Activated CD4-positive, alpha-beta T cell treated with anti-CD3 and anti-CD28 coated beads, Interleukin-2, amount 50 U/mL, for 48 hours (primary cell): ENCODE data around the gene ARHGEF28.

ENCODE experiments used
- DNase-seq, 2 experiments: peaks; one replicate each; pipeline ENCODE4 v3.0.0-alpha.2; 2020

Gene ARHGEF28

DNA sequence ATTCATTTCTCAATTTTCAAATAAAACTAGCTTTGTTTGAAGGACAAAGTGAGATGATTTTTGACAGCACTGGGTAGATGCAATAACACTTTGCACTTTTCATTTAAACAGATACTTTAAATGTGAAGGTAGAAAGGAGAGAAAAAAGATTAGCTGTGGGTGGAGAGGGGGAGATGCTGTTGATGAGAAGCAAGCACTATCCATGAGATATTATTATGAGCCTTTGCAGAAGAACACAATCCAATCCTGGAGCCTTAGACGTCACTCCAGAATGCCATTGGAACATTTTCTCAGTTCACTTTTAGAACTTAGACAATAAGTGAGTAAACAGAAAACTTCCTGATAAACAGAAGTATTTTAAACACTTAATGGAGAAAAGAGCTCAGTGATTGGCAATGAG lies 351.1 kb downstream of the ARHGEF28 start:
- DNase-seq: no peak

DNA sequence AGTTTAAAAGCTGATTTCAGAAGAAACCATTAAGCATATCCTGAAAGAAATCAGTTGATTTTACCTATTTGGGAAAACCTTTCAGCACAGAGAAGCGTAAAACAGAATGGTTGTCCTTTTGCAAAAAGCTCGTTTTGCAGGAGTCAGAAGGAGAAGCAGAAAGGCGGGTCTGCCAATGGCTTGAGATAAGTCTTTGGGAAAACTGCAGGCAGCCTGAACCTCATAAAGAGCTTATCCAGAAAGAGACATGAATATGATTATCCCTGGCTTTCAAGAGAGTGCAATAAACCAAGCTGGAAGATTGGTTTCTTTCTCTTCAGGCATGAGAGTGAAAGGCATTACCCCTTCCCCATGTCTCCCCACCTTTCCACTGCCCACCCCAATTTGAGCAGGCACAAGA lies 353.3 kb downstream of the ARHGEF28 start:
- DNase-seq: no peak

DNA sequence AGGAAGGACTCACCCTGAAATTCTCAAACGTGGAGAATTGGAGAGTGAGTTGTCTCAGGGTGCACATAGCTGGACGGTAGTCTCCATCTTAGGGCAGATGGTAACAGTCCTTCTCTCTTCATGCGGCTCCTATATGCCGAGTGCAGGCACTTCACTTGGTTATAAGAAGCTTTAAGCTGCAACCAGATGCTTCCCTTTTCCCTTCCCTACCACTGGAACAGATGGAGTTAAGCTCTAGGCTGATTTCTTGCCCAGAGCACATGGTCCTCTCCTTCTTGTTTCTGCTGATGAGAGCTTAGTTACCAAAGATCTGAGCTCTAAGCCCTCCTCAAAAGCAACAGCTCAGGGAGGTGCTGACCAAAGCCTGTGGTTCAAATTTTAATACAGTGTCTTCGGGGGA lies 355.7 kb downstream of the ARHGEF28 start:
- DNase-seq: no peak

DNA sequence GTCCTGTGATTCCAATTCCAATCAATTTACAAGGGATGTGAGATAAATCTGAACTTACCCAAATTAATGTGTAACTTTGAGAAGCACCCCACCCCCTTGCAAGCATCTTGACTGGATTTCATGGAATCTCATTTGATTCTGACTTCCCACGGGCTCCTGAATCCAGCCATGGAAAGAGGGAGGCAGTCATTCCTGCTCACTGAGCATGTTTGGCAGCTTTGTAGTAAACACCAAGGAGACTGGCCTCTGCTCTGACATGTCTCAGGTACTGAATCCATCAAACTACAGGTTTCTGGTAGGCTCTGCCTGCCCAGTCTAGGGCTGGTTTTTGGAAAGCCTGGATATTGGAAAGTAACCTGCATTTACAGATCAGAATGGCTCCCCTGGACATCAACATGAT lies 357.6 kb downstream of the ARHGEF28 start:
- DNase-seq: no peak

DNA sequence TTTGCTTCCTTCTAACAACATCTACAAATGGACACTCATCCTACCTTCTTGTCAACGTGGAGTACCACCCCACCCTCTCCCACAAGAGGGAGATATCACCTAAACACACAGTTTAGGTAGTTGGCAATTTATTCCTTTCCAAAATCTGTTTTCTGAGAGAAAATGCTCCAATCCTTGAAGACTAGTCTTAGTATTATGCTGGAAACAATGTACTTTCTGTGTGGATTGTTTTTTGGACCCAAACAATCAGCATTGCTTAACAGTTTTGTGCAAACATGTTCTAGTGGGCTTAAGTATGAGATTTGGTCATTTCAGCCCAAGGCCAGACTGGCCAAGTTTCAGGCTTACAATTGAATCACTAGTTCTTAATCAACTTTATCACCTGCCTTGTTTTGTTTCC lies 359.1 kb downstream of the ARHGEF28 start:
- DNase-seq: no peak

DNA sequence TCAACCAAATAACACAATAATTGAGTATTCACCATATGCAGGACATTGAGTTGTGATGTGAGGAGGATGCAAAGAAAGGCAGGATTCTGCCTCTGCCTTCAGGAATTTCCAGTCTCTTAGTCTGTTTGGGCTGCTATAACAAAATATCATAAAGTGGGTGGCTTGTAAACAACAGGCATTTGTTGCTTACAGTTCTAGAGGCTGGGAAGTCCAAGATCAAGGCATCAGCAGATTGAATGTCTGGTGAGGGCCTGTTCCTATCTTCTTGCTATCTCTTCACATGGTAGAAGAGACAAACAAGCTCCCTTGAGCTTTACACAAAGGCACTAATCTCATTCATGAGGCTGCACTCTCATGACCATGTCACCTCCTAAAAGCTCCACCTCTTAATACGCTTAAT lies 360.7 kb downstream of the ARHGEF28 start:
- DNase-seq: no peak

DNA sequence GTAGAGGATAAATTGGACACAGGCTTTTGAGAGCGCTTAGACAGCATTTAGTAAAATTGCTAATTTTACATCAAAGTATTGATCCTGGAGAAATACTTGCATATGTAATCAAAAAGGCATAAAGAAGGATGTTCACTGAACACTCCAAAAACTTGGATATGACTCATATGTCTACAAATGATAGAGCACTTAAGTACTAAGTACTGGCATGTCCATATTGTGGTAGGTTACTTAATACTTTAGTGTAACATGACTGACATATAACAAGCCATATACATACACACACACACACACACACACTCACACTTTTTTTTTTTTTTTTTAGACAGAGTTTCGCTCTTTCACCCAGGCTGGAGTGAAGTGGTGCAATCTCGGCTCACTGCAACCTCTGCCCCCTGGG lies 361.9 kb downstream of the ARHGEF28 start:
- DNase-seq: no peak

- DNase-seq: no peak
These were observed 364.0 kb downstream of the ARHGEF28 start for GRCh38 chr5:73989956-73990355.
